Bronchial epithelial cell (primary cell): ENCODE data around the gene C2orf49. TPM values are rescaled to one million over a fixed set of nuclear protein-coding genes. Genes with fewer than 3 reads are reported as not detected.
A peak's percentile ranks its signal among the peaks of the same experiment; 100 is the strongest.

Experiments
- DNase-seq: peaks from one replicate; pipeline ENCODE4 v3.0.0-alpha.2; 2010; ENCODE audit warnings: low read depth
- FAIRE-seq: peaks from 2 replicates; lab custom pipeline; 2011; peaks lifted over from hg19 to GRCh38; lab: Jason Lieb, UNC
- H3K27me3 ChIP-seq: 2 replicates; pipeline ENCODE4 v1.5.1; 2011; ENCODE audit warnings: low read length; ENCODE audit not compliant: control insufficient read depth, insufficient read depth
- H3K36me3 ChIP-seq: 2 replicates; pipeline ENCODE4 v1.5.1; 2011; ENCODE audit warnings: low read length; ENCODE audit not compliant: control insufficient read depth, insufficient read depth
- H3K4me3 ChIP-seq: 2 replicates; pipeline ENCODE4 v1.5.1; 2011; ENCODE audit warnings: mild to moderate bottlenecking, low read depth, low read length, control low read depth
- CTCF ChIP-seq: IDR thresholded peaks from 2 replicates; pipeline ENCODE4 v1.5.1; 2011; ENCODE audit warnings: mild to moderate bottlenecking, moderate library complexity, low read length, control low read depth, inconsistent platforms; ENCODE audit not compliant: insufficient read depth, severe bottlenecking
- total RNA-seq: library from RNA; depleted of rRNA; stranded (reverse); fragments of >200 nt; gene quantifications from 2 replicates; pipeline ENCODE4 v1.2.1, GENCODE V29; 2014

Gene C2orf49
- total RNA-seq, 1 donor from 2014 or later, result 28.2 TPM

GRCh38 chr2:105334211-105334610 is 3.1 kb upstream of the C2orf49 start:
- no peak for TF ChIP-seq CTCF
- FAIRE-seq (no peak), DNase-seq (no peak)
- Histone ChIP-seq H3K4me3 (no peak overlapping the region), H3K27me3 (no peaks in the 10 kb centered on the region), H3K36me3 (no peaks in the 10 kb centered on the region)

GRCh38 chr2:105335469-105335868 is 1.9 kb upstream of the C2orf49 start:
- TF ChIP-seq CTCF, result no peak
- Histone ChIP-seq H3K36me3 (peaks cover 1% of the 10 kb centered on the region), H3K4me3 (no peak overlapping the region), H3K27me3 (no peaks in the 10 kb centered on the region)
- FAIRE-seq (no peak), DNase-seq (no peak)

- no peak for TF ChIP-seq CTCF
- FAIRE-seq (no peak), DNase-seq (no peak)
- H3K36me3 ChIP-seq, result peaks cover 5% of the 10 kb centered on the region
- H3K4me3 ChIP-seq, result peak overlapping the region; percentile 82
- no peaks in the 10 kb centered on the region for H3K27me3 ChIP-seq
Measured at GRCh38 chr2:105336786-105337121, 586 bp upstream of the C2orf49 start.

GRCh38 chr2:105338020-105338385 is 663 bp downstream of the C2orf49 start:
- TF ChIP-seq CTCF, result no peak
- no peak for DNase-seq
- FAIRE-seq, result no peak

GRCh38 chr2:105339414-105339813 is 2.1 kb downstream of the C2orf49 start:
- TF ChIP-seq CTCF, result no peak
- peaks cover 11% of the 10 kb centered on the region for H3K36me3 ChIP-seq
- H3K4me3 ChIP-seq, result no peak overlapping the region
- FAIRE-seq, result no peak
- H3K27me3 ChIP-seq, result no peaks in the 10 kb centered on the region
- no peak for DNase-seq

More at GRCh38 chr2:105338020-105338385, 663 bp downstream of the C2orf49 start:
- Histone ChIP-seq H3K36me3 (peaks cover 8% of the 10 kb centered on the region), H3K4me3 (peak overlapping the region; percentile 82), H3K27me3 (no peaks in the 10 kb centered on the region)

- DNase-seq, result peak; percentile 45
- Histone ChIP-seq H3K27me3 (no peaks in the 10 kb centered on the region), H3K4me3 (no peak overlapping the region), H3K36me3 (peaks cover 21% of the 10 kb centered on the region)
- FAIRE-seq, result no peak
- peak; percentile 5 for TF ChIP-seq CTCF
Measured at GRCh38 chr2:105344704-105345345, 7.5 kb downstream of the C2orf49 start.
